ENCODE results near the gene CCSER1. TPM values are rescaled to one million over a fixed set of nuclear protein-coding genes. Genes with fewer than 3 reads are reported as not detected.

Gene CCSER1
- polyA plus RNA-seq, 3 donors = 0.09 to 0.75 (median 0.13) TPM

DNA sequence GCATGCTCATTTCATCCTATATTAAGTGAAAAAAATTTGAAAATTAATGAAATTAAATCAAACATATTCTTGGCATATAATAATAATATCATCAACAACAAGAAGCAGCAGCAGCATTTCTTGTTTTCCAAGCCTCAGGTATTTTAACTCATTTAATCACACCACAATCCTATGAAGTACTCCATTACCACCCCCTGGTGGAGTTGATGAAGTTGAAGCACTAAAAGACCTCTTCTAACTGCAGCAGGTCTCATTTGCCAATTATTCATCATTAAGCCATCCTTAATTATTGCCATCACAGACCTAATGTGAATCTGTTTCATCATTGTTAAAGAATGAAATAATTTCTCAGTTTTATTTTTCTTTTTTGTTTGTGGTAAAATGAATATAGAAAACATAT is 1375.2 kb downstream of the CCSER1 start:
- TF ChIP-seq, protein P1, sequence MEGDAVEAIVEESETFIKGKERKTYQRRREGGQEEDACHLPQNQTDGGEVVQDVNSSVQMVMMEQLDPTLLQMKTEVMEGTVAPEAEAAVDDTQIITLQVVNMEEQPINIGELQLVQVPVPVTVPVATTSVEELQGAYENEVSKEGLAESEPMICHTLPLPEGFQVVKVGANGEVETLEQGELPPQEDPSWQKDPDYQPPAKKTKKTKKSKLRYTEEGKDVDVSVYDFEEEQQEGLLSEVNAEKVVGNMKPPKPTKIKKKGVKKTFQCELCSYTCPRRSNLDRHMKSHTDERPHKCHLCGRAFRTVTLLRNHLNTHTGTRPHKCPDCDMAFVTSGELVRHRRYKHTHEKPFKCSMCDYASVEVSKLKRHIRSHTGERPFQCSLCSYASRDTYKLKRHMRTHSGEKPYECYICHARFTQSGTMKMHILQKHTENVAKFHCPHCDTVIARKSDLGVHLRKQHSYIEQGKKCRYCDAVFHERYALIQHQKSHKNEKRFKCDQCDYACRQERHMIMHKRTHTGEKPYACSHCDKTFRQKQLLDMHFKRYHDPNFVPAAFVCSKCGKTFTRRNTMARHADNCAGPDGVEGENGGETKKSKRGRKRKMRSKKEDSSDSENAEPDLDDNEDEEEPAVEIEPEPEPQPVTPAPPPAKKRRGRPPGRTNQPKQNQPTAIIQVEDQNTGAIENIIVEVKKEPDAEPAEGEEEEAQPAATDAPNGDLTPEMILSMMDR (IDR thresholded peaks at IDR 0.05) = no peak
- no peaks in the 10 kb centered on the region for H3K4me1 Mint-ChIP-seq
- Histone ChIP-seq H3K4me3 (replicated peaks in 1 of 3; ENCODE audit: low read depth in 2 of 3, low read length in 3 of 3) (no peak overlapping the region), H3K4me2 (replicated peaks; ENCODE audit: extremely low read depth, low read length, poor library complexity, severe bottlenecking) (no peak overlapping the region), H3K79me2 (ENCODE audit: insufficient read depth, low read length) (no peaks in the 10 kb centered on the region), H3K36me3 (replicated peaks in 1 of 2; ENCODE audit: control insufficient read depth in 1 of 2, insufficient read depth in 2 of 2, low read length in 2 of 2) (no peaks in the 10 kb centered on the region), H3K4me1 (ENCODE audit: control insufficient read depth in 1 of 2, insufficient read depth in 2 of 2, low read length in 2 of 2) (no peaks in the 10 kb centered on the region), H2AFZ (ENCODE audit: insufficient read depth, low read depth, low read length, poor library complexity, severe bottlenecking) (no peak overlapping the region), H3K27me3 (ENCODE audit: control insufficient read depth in 2 of 2, insufficient read depth in 2 of 2, low read length in 2 of 2) (no peaks in the 10 kb centered on the region), H3K27ac (ENCODE audit: low read depth in 1 of 2, low read length in 2 of 2) (no peak overlapping the region), H4K20me1 (ENCODE audit: insufficient read depth, low read length) (no peaks in the 10 kb centered on the region), H3K9me3 (replicated peaks in 1 of 2; ENCODE audit: control insufficient read depth in 1 of 2, insufficient read depth in 1 of 2, low read length in 2 of 2) (peaks cover 0 to 4% of the 10 kb centered on the region in 2 donors), H3K9ac (ENCODE audit: insufficient read depth, low read length, poor library complexity, severe bottlenecking) (no peak overlapping the region)
- peaks cover 0 to 9% (median 2%) of the 10 kb centered on the region in 7 donors for H3K9me3 Mint-ChIP-seq
- DNase-seq = no peak
- H3K27me3 Mint-ChIP-seq (ENCODE audit: low read depth in 3 of 3) = no peaks in the 10 kb centered on the region
- H3K4me3 Mint-ChIP-seq = no peak overlapping the region
- intact Hi-C loops (cut with micrococcal nuclease) = no loop called here
- no peak overlapping the region for H3K27ac Mint-ChIP-seq
- H3K36me3 Mint-ChIP-seq = no peaks in the 10 kb centered on the region

GRCh38 chr4:91513326-91513725 is 1386.1 kb downstream of the CCSER1 start:
- no peak for DNase-seq
- H3K9ac ChIP-seq (ENCODE audit: insufficient read depth, low read length, poor library complexity, severe bottlenecking) = no peak overlapping the region
- no peaks in the 10 kb centered on the region for H4K20me1 ChIP-seq (ENCODE audit: insufficient read depth, low read length)
- no peaks in the 10 kb centered on the region for H3K36me3 Mint-ChIP-seq
- H3K36me3 ChIP-seq (replicated peaks in 1 of 2; ENCODE audit: control insufficient read depth in 1 of 2, insufficient read depth in 2 of 2, low read length in 2 of 2) = no peaks in the 10 kb centered on the region
- no peak overlapping the region for H2AFZ ChIP-seq (ENCODE audit: insufficient read depth, low read depth, low read length, poor library complexity, severe bottlenecking)
- intact Hi-C loops (cut with micrococcal nuclease) = no loop called here
- no peak overlapping the region for H3K4me3 Mint-ChIP-seq
- H3K27ac ChIP-seq (ENCODE audit: low read depth in 1 of 2, low read length in 2 of 2) = no peak overlapping the region
- no peaks in the 10 kb centered on the region for H3K27me3 ChIP-seq (ENCODE audit: control insufficient read depth in 2 of 2, insufficient read depth in 2 of 2, low read length in 2 of 2)
- H3K4me2 ChIP-seq (replicated peaks; ENCODE audit: extremely low read depth, low read length, poor library complexity, severe bottlenecking) = no peak overlapping the region
- no peaks in the 10 kb centered on the region for H3K4me1 ChIP-seq (ENCODE audit: control insufficient read depth in 1 of 2, insufficient read depth in 2 of 2, low read length in 2 of 2)
- H3K9me3 ChIP-seq (replicated peaks in 1 of 2; ENCODE audit: control insufficient read depth in 1 of 2, insufficient read depth in 1 of 2, low read length in 2 of 2) = peaks cover 13 to 24% of the 10 kb centered on the region in 2 donors
- H3K27me3 Mint-ChIP-seq (ENCODE audit: low read depth in 3 of 3) = peaks cover 0 to 3% (median 0%) of the 10 kb centered on the region in 3 donors
- no peak overlapping the region for H3K27ac Mint-ChIP-seq
- peaks cover 9 to 18% (median 16%) of the 10 kb centered on the region in 7 donors for H3K9me3 Mint-ChIP-seq
- no peak overlapping the region for H3K4me3 ChIP-seq (replicated peaks in 1 of 3; ENCODE audit: low read depth in 2 of 3, low read length in 3 of 3)
- H3K4me1 Mint-ChIP-seq = no peaks in the 10 kb centered on the region
- no peaks in the 10 kb centered on the region for H3K79me2 ChIP-seq (ENCODE audit: insufficient read depth, low read length)
- TF ChIP-seq, protein P1 (IDR thresholded peaks at IDR 0.05) = no peak

All from CD14-positive monocyte (primary cell).